Left ventricle myocardium inferior (tissue), 1 donor: ENCODE measurements around the gene ANKRD36. TPM values are rescaled to one million over a fixed set of nuclear protein-coding genes. Genes with fewer than 3 reads are reported as not detected.
"Not testable (repeated sequence)": the region's sequence is repeated elsewhere in the genome, so short reads cannot be mapped to it uniquely, and the experiment has no call there.

Source experiments
- DNase-seq: peaks from one replicate; pipeline ENCODE4 v3.0.0-alpha.2; 2020
- H3K27ac ChIP-seq: fragments of 200-600 bp; replicated peaks from 2 replicates; pipeline ENCODE4 v1.8.0; 2021
- H3K27me3 ChIP-seq: fragments of 200-600 bp; 2 replicates; pipeline ENCODE4 v1.8.0; 2021; ENCODE audit warnings: low read depth
- H3K36me3 ChIP-seq: fragments of 200-600 bp; 2 replicates; pipeline ENCODE4 v1.8.0; 2021
- H3K4me1 ChIP-seq: fragments of 200-600 bp; 2 replicates; pipeline ENCODE4 v1.8.0; 2021
- H3K4me3 ChIP-seq: fragments of 200-600 bp; 2 replicates; pipeline ENCODE4 v1.8.0; 2021; ENCODE audit warnings: mild to moderate bottlenecking, moderate library complexity
- H3K9me3 ChIP-seq: fragments of 200-600 bp; replicated peaks from 2 replicates; pipeline ENCODE4 v1.8.0; 2021
- intact Hi-C: fragments of 100-400 bp; cut with micrococcal nuclease; formaldehyde crosslinking; loops from one replicate; pipeline ENCODE4 v1.11.0; 2022
- total RNA-seq: library from RNA; stranded (reverse); fragmentation: NEBNext Ultra II Directional; extraction: Animal tissue kit (Norgen Biotek cat#: 25700); gene quantifications from one replicate; pipeline ENCODE4 v1.2.1, GENCODE V29; 2021
- TF ChIP-seq, protein P1 (sequence below): fragments of 200-600 bp; IDR thresholded peaks from 2 replicates; pipeline ENCODE4 v1.8.0; 2021; ENCODE audit warnings: antibody characterized with exemption, mild to moderate bottlenecking, borderline replicate concordance
- donor health status: DM: no; HTN: yes; CAD: no; lungs with severe emphysema.

The ANKRD36 gene
- total RNA-seq, 1 donor from 2014 or later = 4.3 TPM

DNA sequence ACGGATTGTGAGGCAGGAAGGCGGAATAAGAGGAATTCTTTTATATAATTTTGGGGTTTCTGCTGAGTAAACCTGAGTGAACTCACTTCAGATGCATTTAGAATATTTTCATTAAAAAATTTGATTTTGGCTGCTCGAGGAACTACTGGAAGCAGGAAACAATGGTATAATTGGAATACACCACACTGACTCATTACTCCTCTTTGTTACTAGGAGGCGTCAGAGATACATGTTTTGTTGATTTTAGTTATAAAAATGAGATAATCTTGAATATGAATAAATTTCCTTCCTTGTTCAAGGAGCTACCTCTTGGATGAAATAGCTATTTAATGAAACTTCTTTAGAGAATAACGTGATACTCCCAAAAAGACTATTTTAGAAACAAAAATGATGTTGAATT lies 97.4 kb downstream of the ANKRD36 start:
- TF ChIP-seq, protein P1, sequence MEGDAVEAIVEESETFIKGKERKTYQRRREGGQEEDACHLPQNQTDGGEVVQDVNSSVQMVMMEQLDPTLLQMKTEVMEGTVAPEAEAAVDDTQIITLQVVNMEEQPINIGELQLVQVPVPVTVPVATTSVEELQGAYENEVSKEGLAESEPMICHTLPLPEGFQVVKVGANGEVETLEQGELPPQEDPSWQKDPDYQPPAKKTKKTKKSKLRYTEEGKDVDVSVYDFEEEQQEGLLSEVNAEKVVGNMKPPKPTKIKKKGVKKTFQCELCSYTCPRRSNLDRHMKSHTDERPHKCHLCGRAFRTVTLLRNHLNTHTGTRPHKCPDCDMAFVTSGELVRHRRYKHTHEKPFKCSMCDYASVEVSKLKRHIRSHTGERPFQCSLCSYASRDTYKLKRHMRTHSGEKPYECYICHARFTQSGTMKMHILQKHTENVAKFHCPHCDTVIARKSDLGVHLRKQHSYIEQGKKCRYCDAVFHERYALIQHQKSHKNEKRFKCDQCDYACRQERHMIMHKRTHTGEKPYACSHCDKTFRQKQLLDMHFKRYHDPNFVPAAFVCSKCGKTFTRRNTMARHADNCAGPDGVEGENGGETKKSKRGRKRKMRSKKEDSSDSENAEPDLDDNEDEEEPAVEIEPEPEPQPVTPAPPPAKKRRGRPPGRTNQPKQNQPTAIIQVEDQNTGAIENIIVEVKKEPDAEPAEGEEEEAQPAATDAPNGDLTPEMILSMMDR = no peak
- no peak for DNase-seq
- H3K4me3 ChIP-seq = no peak overlapping the region
- H3K27ac ChIP-seq = no peak overlapping the region
- H3K36me3 ChIP-seq = peaks cover 51% of the 10 kb centered on the region
- H3K27me3 ChIP-seq = no peaks in the 10 kb centered on the region
- no peaks in the 10 kb centered on the region for H3K9me3 ChIP-seq
- intact Hi-C loops = no loop called here
- H3K4me1 ChIP-seq = no peaks in the 10 kb centered on the region

DNA sequence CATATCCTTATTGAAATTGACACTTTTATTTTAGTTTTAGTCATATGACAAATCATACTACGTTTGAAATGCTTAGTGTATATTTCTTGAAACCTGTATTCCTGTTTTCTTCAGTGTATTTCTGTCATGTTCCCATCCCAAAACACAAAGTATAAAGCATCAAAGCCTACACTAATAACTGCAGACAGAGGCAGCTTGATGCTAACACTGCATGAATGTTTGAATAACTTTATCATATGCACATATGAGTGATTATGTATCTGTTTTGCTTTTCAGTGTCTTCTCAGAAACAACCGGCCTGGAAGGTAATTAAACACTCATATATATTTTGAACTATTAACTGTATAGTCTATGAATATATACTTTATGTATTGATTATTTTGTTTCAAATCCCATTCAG lies 102.1 kb downstream of the ANKRD36 start:
- H3K9me3 ChIP-seq, H3K27ac ChIP-seq, H3K27me3 ChIP-seq, DNase-seq, intact Hi-C loops, H3K4me1 ChIP-seq, H3K4me3 ChIP-seq: not testable (repeated sequence)
- peaks cover 54% of the 10 kb centered on the region for H3K36me3 ChIP-seq

DNA sequence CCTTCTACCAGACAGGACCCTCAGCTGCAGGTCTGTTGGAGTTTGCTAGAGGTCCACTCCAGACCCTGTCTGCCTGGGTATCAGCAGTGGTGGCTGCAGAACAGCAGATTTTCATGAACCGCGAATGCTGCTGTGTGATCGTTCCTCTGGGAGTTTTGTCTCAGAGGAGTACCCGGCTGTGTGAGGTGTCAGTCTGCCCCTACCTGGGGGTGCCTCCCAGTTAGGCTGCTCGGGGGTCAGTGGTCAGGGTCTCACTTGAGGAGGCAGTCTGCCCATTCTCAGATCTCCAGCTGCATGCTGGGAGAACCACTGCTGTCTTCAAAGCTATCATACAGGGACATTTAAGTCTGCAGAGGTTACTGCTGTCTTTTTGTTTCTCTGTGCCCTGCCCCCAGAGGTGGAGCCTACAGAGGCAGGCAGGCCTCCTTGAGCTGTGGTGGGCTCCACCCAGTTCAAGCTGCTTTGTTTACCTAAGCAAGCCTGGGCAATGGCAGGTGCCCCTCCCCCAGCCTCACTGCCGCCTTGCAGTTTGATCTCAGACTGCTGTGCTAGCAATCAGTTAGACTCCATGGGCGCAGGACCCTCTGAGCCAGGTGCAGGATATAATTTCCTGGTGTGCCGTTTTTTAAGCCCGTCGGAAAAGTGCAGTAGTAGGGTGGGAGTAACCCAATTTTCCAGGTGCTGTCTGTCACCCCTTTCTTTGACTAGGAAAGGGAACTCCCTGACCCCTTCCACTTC lies 118.1 kb downstream of the ANKRD36 start:
- H3K4me1 ChIP-seq, H3K27ac ChIP-seq, H3K27me3 ChIP-seq, H3K4me3 ChIP-seq, DNase-seq, intact Hi-C loops: not testable (repeated sequence)
- H3K9me3 ChIP-seq = peaks cover 18% of the 10 kb centered on the region
- peaks cover 32% of the 10 kb centered on the region for H3K36me3 ChIP-seq

DNA sequence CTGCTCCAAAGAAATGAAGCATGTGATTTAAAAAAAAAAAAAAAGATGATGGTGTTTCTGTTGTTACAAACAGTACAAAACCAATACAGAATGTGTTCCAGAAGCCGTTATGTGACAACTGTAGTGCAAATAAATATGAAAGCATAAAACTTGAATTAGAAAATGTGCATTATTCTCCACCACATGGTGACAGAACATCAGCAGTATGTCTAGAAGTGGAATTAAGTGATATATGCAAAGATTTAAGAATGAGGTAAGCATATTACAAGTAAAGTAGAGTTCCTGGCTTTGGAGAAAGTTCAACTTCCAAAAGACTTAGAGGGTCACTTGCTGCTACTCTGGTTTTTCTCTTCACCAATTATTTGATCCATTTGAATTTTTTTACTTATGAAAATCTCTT lies 120.0 kb downstream of the ANKRD36 start:
- H3K27ac ChIP-seq, H3K4me3 ChIP-seq, H3K27me3 ChIP-seq, intact Hi-C loops, H3K4me1 ChIP-seq, DNase-seq, H3K9me3 ChIP-seq: not testable (repeated sequence)
- H3K36me3 ChIP-seq = peaks cover 24% of the 10 kb centered on the region

DNA sequence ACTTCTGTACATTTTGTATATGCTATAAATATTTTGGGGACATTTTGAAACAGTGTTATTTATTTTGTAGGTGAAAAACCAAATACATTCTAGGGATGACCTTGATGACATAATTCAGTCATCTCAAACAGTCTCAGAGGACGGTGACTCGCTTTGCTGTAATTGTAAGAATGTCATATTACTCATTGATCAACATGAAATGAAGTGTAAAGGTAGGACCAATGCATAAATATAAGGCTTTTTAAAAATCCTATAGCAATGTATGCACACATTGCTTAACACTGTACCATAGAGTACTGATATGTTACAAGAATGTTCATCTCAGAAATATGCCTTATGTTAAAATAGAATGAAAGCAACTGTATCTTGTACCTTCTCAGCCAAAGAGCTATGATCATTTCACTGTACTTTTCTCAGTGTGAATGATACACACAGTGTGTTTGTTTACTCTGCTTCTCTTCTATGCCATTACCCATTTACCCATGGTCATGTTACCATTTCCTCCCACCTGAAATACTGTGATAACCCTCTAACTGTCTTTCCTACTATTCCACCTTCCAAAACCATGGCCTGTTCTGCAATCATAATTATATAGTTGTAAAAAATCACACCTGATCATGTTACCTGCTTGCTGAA lies 120.8 kb downstream of the ANKRD36 start:
- H3K27me3 ChIP-seq, DNase-seq, H3K9me3 ChIP-seq, H3K4me1 ChIP-seq, H3K4me3 ChIP-seq, H3K27ac ChIP-seq, intact Hi-C loops: not testable (repeated sequence)
- peaks cover 22% of the 10 kb centered on the region for H3K36me3 ChIP-seq

DNA sequence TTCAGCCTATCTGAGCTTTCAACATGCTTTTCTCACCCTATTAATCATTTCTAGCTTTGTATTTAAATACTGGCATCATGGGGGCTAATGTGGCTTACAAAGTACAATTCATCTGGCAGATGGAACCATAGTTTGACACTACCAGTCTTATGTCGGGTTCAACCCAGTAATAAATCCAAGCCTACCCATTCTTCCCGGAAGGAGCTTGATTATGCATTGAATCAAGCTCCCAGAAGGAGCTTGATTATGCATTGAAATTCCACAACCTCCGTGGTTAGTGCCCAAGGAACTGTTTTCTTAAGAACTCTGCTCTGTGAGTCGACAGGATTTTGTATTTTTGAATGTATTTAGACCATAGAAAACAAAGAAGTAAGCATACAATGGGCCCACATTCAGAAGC lies 148.2 kb downstream of the ANKRD36 start:
- H3K4me1 ChIP-seq, H3K9me3 ChIP-seq, H3K27me3 ChIP-seq, DNase-seq, intact Hi-C loops, H3K27ac ChIP-seq, H3K36me3 ChIP-seq, H3K4me3 ChIP-seq: not testable (repeated sequence)

DNA sequence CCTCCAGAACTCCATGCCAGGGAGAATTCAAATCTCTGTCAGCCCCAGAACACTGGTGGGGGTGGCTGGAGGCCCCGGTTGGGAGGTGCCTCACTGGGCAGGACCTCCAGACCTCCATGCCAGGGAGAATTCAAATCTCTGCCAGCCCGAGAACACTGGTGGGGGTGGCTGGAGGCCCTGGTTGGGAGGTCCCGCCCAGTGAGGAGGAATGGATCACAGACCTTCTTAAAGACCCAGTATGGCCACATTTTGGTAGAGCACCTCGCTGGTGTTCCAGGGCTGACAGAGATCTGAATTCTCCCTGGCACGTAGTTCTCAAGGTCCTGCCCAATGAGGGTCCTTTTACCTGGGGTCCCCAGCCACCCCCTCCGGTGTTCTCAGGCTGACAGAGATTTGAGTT lies 153.5 kb downstream of the ANKRD36 start:
- H3K27ac ChIP-seq, H3K4me1 ChIP-seq, H3K4me3 ChIP-seq, H3K9me3 ChIP-seq, H3K27me3 ChIP-seq, intact Hi-C loops, DNase-seq, H3K36me3 ChIP-seq: not testable (repeated sequence)

DNA sequence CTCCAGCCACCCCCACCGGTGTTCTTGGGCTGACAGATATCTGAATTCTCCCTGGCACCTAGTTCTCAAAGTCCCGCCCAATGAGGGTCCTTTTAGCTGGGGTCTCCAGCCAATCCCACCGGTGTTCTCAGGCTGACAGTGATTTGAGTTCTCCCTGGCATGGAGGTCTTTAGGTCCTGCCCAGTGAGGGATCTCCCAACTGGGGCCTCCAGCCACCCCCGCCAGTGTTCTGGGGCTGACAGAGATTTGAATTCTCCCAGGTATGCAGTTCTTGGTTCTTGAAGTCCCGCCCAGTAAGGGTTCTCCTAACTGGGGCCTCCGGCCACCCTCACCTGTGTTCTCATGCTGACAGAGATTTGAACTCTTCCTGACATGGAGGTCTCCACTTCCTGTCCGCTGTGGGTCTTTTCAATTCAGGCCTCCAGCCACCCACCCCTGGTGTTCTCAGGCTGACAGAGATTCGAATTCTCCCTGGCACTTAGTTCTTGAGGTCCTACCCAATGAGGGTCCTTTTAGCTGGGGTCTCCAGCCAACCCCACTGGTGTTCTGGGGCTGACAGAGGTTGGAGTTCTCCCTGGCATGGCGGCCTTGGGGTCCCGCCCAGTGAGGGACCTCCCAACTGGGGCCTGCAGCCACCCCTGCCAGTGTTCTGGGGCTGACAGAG lies 154.6 kb downstream of the ANKRD36 start:
- H3K4me1 ChIP-seq = no peaks in the 10 kb centered on the region
- no peaks in the 10 kb centered on the region for H3K9me3 ChIP-seq
- TF ChIP-seq, protein P1 = no peak
- DNase-seq = no peak
- intact Hi-C loops = no loop called here
- H3K36me3 ChIP-seq = no peaks in the 10 kb centered on the region
- H3K27ac ChIP-seq = no peak overlapping the region
- H3K4me3 ChIP-seq = no peak overlapping the region
- H3K27me3 ChIP-seq = no peaks in the 10 kb centered on the region

DNA sequence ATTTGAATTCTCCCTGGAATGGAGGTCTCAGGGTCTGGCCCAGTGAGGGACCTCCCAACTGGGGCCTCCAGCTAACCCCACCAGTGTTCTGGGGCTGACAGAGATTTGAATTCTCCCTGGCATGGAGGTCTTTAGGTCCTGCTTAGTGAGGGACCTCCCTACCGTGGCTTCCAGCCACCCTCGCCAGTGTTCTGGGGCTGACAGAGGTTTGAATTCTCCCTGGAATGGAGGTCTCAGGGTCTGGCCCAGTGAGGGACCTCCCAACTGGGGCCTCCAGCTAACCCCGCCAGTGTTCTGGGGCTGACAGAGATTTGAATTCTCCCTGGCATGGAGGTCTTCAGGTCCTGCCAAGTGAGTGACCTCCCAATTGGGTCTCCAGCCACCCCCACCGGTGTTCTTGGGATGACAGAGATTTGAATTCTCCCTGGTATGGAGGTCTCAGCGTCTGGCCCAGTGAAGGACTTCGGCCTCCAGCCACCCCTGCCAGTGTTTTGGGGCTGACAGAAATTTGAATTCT lies 155.2 kb downstream of the ANKRD36 start:
- H3K4me3 ChIP-seq, H3K4me1 ChIP-seq, H3K9me3 ChIP-seq, H3K36me3 ChIP-seq, H3K27ac ChIP-seq, intact Hi-C loops, H3K27me3 ChIP-seq, DNase-seq: not testable (repeated sequence)

DNA sequence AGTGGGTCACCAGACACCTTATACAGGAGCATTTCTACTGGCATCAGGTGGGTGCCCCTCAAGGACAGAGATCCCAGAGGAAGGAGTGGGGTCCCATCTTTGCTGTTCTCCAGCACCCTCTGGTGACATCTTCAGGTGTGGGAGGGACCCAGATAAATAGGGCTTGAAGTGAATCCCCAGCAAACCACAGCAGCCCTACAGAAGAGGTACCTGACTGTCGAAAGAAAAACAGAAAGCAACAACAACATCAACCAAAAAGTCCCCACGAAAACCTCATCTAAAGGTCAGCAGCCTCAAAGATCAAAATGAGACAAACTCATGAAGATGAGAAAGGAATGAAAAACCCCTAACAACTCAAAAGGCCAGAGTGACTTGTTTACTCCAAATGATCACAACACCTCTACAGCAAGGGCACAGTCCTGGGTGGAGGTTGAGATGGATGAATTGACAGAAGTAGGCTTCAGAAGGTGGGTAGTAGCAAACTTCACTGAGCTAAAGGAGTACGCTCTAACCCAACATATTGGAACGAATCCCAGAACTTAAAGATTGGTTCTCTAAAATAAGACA lies 163.4 kb downstream of the ANKRD36 start:
- H3K27me3 ChIP-seq, H3K27ac ChIP-seq, H3K4me1 ChIP-seq, intact Hi-C loops, H3K36me3 ChIP-seq, DNase-seq, H3K4me3 ChIP-seq: not testable (repeated sequence)
- peaks cover 12% of the 10 kb centered on the region for H3K9me3 ChIP-seq

DNA sequence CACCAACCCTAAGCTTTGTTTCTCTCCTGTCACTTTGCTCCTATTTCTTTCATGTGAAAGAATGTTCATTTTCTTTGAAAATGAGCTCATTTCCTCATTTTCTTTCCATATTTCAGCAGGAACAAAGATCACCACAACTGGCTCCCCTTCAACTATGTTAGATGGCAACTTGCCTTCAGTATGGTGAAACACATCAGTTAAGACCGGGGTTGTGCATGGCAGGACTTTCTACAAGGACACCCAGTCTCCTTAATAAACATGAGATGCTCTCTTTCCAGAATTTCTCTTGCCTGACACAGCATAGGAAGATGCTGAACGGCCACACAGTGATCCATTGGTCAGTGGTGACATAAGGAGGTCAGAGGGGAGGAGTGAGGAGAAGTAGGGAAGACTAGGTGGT lies 172.2 kb downstream of the ANKRD36 start:
- H3K27ac ChIP-seq, H3K9me3 ChIP-seq, intact Hi-C loops, H3K27me3 ChIP-seq, H3K4me3 ChIP-seq, DNase-seq, H3K4me1 ChIP-seq, H3K36me3 ChIP-seq: not testable (repeated sequence)
